Neutrophil (primary cell): Measurements from ENCODE around the gene ARRDC2.
A peak's percentile ranks its signal among the peaks of the same experiment; 100 is the strongest.

Experiments used
- H3K27ac ChIP-seq: fragments of 200-600 bp; sonication (generic); 2 replicates; pipeline ENCODE4 v1.5.1; 2016; ENCODE audit warnings: mild to moderate bottlenecking, moderate library complexity
- H3K27me3 ChIP-seq: fragments of 200-600 bp; sonication (generic); 2 replicates; pipeline ENCODE4 v1.6.0; 2016; ENCODE audit warnings: mild to moderate bottlenecking
- H3K36me3 ChIP-seq: fragments of 200-600 bp; sonication (generic); 2 replicates; pipeline ENCODE4 v1.5.1; 2017
- H3K4me1 ChIP-seq, 2 experiments: fragments of 200-600 bp in 1 of 2; sonication (generic) in 1 of 2; 1 replicate in 1 of 2; 2 replicates in 1 of 2; pipeline versions ENCODE4 v1.5.1 to v1.6.1; 2013 to 2016; ENCODE audit warnings: low read depth in 1 of 2, low read length in 1 of 2, mild to moderate bottlenecking in 1 of 2, moderate library complexity in 1 of 2; ENCODE audit not compliant: control insufficient read depth in 1 of 2, insufficient read depth in 1 of 2
- H3K4me3 ChIP-seq, 2 experiments: fragments of 200-600 bp in 1 of 2; sonication (generic) in 1 of 2; 1 replicate in 1 of 2; 2 replicates in 1 of 2; pipeline ENCODE4 v1.5.1; 2013 to 2016; ENCODE audit warnings: low read depth in 1 of 2, low read length in 1 of 2, mild to moderate bottlenecking in 1 of 2, moderate library complexity in 1 of 2
- H3K9me3 ChIP-seq: fragments of 200-600 bp; sonication (generic); 2 replicates; pipeline ENCODE4 v1.5.1; 2016
- CTCF ChIP-seq: fragments of 200-600 bp; sonication (generic); IDR thresholded peaks from 2 replicates; pipeline ENCODE4 v1.5.1; 2016; ENCODE audit warnings: antibody characterized with exemption

The ARRDC2 gene

GRCh38 chr19:18007917-18008673, at the start of gene ARRDC2:
TSS of gene ARRDC2 (plus strand) at chr19:18008170. CDS start at chr19:18008311, 141 bp downstream.
- Histone ChIP-seq H3K4me3 (peak within 1 kb of the TSS; percentile 59 to 64), H3K9me3 (no peaks in the 10 kb centered on the region), H3K27me3 (no peaks in the 10 kb centered on the region), H3K27ac (peak within 1 kb of the TSS; percentile 76), H3K36me3 (peaks cover 42% of the 10 kb centered on the region), H3K4me1 (peaks cover 22 to 28% of the 10 kb centered on the region in 2 experiments)
- peak; percentile 53 for TF ChIP-seq CTCF

GRCh38 chr19:17963936-17964691, 43.9 kb upstream of the ARRDC2 start:
- Histone ChIP-seq H3K27me3 (peaks cover 77% of the 10 kb centered on the region), H3K9me3 (no peaks in the 10 kb centered on the region), H3K4me1 (no peaks in the 10 kb centered on the region), H3K36me3 (no peaks in the 10 kb centered on the region), H3K4me3 (no peak overlapping the region), H3K27ac (no peak overlapping the region)
- TF ChIP-seq CTCF: no peak

- Histone ChIP-seq H3K27ac (no peak overlapping the region), H3K9me3 (no peaks in the 10 kb centered on the region), H3K36me3 (no peaks in the 10 kb centered on the region), H3K27me3 (peaks cover 85% of the 10 kb centered on the region), H3K4me3 (no peak overlapping the region), H3K4me1 (no peaks in the 10 kb centered on the region)
- TF ChIP-seq CTCF: no peak
These were observed 42.4 kb upstream of the ARRDC2 start for GRCh38 chr19:17965370-17966128.

GRCh38 chr19:17966129-17966483, 41.9 kb upstream of the ARRDC2 start:
- Histone ChIP-seq H3K4me3 (no peak overlapping the region), H3K9me3 (no peaks in the 10 kb centered on the region), H3K4me1 (no peaks in the 10 kb centered on the region), H3K27ac (no peak overlapping the region), H3K27me3 (peaks cover 79% of the 10 kb centered on the region), H3K36me3 (no peaks in the 10 kb centered on the region)
- no peak for TF ChIP-seq CTCF

GRCh38 chr19:17966550-17967256, 41.3 kb upstream of the ARRDC2 start, which contains the start of gene KCNN1:
TSS of gene KCNN1 (plus strand) at chr19:17967107. CDS start at chr19:17973889, 6,782 bp downstream.
- Histone ChIP-seq H3K9me3 (no peaks in the 10 kb centered on the region), H3K4me3 (no peak within 1 kb of the TSS)

More at GRCh38 chr19:17966550-17967256, 41.3 kb upstream of the ARRDC2 start, which contains the start of gene KCNN1:
- no peaks in the 10 kb centered on the region for H3K36me3 ChIP-seq
- no peak within 1 kb of the TSS for H3K27ac ChIP-seq
- no peaks in the 10 kb centered on the region for H3K4me1 ChIP-seq
- no peak for TF ChIP-seq CTCF
- H3K27me3 ChIP-seq: peaks cover 76% of the 10 kb centered on the region
